T1000 (cell line): ENCODE data around the gene ZBTB17.

Experiments used
- DNase-seq: peaks from one replicate; lab custom pipeline; 2025; ENCODE audit warnings: mixed read lengths; lab: John Stamatoyannopoulos, UW

ZBTB17 gene

GRCh38 chr1:15947382-15948090, 28.4 kb downstream of the ZBTB17 start:
- DNase-seq, result no peak

DNA sequence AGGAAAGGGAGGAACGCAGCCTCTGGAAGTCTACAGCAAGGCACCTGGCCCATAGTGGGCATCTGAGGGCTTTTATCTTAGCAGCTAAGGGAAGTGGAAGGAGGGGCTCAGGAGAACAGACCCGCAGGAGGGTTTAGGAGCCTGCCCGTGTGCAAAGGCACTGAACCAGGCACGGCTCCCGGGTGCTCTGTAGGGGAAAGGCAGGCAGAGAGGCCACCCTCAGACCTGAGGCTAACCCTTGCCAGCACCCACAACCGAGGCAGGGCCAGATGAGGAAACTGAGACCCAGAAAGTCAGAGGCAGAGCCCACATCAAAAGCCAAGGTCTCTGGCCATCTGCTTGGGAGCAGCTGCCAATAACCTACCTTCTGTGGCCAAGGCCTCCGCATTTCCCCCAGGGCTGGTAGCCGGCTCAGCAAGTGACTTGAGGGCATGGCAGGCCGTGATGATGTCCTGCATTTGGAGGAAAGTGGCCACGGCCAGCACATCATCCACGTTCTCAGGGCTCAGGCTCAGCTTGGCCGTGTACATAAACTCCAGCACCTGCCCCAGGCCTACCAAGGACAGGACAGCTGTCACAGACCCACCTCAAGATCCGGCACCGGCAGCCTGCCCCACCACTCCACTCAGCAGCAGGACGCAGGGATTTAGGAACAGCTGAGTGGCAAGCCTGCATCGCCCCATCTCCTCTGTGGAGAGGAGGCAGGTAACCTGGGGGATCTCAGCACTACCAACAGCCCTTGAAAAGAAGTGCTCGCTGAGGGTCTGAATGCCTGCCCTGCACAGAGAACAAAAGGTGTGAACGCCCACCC, 29.1 kb downstream of the ZBTB17 start:
- DNase-seq, result no peak

DNA sequence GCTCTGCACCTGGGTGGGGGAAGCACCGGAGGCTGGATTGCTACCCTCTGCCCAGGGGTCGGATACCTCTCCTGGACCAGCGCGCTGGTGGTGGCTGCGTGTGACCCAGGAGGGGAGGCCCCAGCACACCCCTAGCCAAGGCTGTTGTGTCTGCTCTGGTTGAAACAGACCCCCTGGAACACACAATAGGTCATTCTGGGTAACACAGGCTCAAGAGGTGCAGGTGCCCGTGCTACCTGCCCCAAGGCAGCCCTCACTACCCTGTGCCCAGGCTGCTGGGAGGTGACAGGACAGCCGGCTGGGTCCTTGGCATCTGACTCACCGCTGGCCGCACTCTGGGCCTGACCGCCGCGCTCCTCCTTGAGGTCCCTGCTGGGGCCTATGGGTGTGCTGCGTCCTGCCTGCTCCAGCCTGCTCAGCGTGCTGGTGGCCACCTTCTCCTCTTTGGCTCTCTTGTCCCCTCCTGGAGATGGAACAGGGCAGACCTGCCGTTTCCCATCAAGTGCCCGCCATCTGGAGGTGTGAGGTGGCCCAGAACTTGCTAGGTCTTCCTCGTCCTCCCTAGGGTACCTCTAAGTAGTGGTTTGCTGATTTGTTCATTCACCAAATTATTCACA, 30.0 kb downstream of the ZBTB17 start:
- no peak for DNase-seq

DNA sequence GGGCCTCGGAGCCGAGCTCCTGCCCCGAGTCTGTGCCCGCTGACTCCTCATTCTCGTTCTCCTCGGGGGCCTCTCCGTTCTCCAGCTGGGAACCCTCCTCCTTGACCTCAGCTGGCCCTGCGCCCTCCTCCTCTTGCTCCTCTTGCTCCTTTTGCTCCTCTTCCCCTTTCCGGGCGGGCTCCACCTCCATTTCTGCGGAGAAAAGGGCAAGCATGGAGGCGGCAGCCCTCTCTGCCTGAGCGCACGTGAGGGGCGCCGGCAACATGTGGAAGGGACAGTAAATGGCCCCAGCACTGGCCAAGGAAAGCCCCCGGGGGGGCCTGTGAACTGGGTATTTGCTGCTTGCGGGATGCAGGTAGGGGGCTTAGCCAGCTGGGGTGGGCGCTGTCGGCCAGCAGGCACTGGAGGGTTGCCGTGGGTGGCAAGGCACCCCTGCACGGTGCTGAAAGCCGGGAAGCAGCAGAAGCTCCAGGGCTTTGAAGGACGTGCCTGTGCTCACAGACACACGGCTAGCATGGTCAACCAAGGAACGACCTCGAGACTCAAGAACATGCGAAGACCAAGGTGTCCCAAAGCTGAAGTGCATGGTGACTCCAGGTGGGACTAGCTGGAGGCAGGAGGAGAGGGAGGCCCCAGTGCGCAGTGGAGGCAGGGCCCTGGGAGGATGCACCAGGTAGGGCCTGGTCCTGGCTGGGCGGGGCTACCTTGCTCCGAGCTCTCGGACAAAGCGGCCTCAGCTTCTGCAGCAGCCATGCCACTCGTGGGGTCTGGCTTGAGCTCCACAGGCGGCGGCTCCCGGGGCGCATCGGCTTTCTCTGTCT, 30.7 kb downstream of the ZBTB17 start:
- DNase-seq, result no peak

DNA sequence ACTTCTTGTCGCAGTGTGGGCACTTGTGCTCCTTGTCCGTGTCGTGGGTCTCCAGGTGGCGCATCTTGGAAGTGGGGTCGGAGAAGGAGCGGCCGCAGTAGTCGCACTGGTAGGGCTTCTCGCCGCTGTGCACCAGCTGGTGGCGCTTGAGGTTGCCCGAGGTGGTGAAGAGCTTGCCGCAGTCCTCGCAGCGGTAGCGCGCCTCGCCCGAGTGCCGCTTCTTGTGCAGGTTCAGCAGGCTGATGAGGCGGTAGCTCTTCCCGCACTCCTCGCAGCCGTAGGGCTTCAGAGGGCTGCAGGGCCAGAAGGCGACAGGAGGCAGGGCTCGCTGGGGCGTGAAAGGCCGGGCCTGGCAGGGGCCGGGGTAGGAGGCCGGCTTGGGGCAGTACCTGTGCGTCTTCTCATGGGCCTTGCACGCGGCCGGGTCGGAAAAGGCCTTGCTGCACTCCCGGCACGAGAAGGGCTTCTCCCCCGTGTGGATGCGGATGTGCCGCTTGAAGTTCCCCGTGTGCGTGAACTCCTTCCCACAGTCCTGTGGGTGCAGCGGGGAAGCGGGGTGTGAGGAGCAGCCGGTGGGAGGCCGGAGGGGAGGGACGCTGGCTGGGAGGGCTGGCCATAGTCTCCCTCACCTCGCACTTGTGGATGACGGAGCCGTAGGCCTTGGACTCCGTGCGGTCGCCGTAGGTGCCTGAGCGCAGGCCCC, 31.4 kb downstream of the ZBTB17 start:
- DNase-seq, result no peak

DNA sequence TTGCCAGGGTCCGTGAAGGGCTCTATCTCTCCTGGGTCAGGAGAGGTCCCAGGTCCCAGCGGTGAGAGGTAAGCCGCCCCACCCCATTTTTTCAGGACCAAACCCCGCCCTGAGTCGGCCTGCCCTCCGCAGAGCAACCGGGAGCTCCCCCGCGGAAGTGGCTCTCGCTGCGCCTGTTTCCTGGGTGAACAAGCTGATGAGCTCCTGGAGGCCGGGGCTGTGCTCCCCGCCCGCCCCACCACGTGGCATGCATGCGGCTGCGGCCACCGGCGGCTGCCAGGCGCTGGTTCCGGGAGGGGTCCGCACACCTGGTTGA, 32.0 kb downstream of the ZBTB17 start:
- no peak for DNase-seq

- no peak for DNase-seq
Measured at GRCh38 chr1:15943328-15943991, 32.4 kb downstream of the ZBTB17 start.

GRCh38 chr1:15942661-15943327, 33.1 kb downstream of the ZBTB17 start:
- DNase-seq, result no peak

- DNase-seq, result no peak
Measured at GRCh38 chr1:15941899-15942660, 33.8 kb downstream of the ZBTB17 start.

DNA sequence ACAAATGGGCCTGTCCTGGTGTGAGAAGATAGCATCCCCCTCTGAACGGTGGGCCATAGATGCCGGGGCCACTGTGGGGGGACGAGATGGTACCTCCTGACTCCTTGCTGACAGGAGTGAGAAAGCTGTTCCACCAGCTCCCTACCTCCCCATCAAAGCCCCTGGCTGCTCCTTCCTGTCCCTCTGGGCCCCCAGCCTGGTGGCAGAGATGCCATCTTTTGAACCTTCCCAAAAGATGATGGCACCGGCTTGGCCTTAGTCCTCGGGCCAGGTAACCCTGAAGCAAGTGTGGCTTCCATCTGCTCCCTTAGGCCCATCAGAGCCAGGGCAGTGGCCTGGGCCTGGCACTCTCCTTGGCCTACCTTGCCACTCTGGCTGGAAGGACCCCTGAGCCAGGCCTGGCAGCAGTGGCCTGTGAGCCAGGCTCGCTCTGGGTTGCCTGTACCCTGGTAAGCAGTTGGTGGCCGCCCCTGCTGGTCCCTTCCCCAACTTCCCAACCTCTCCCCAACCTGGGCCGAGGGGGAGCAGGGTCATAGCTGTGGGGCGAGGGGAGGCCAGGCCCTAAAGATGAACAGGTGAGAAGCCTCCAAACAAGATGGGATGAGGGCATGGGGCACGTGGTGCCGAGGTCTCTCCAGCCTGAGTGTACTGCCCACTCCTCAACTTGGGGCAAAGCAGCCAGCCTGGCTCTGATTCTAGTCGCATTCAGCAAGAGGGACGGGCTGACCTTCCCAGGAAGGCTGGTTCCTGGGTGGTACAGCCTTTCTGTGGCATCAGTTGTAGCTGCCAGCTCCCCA, 34.7 kb downstream of the ZBTB17 start:
- DNase-seq, result no peak

GRCh38 chr1:15940110-15941043, 35.5 kb downstream of the ZBTB17 start:
- DNase-seq, result no peak

- DNase-seq, result no peak
Measured at GRCh38 chr1:15939181-15940109, 36.5 kb downstream of the ZBTB17 start.

DNA sequence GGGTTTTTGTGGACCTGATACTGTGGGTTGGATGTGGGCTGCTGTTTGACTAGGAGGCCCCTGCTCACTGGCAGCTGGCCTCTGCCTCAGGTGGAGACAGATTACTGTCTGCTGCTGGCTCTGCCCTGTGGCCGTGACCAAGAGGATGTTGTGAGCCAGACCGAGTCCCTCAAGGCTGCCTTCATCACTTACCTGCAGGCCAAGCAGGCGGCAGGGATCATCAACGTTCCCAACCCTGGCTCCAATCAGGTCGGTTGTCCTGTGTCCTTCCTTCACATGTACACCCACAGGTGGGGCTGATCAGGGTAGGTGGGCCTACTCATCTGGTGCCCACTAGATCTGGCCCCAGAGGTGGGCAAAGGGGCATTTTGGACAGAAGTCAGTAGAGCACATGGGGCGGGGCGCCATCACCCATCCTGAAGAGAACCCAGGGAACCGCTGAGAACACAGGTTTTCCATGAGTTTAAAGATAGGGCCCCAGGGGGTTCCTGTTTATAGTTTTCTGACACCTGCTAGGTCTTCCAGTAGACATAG, 37.2 kb downstream of the ZBTB17 start:
- DNase-seq, result no peak

GRCh38 chr1:15937706-15938168, 38.2 kb downstream of the ZBTB17 start:
- no peak for DNase-seq

DNA sequence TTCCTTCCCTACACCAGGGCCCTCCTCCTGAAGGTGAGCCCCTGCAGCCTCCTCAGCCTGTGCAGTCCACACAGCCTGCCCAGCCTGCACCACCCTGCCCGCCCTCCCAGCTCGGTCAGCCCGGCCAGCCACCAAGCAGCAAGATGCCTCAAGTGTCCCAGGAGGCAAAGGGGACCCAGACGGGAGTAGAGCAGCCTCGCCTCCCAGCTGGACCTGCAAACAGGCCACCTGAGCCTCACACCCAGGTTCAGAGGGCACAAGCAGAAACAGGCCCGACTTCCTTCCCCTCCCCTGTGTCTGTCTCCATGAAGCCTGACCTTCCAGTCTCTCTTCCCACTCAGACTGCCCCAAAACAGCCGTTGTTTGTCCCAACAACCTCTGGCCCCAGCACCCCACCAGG, 38.8 kb downstream of the ZBTB17 start:
- DNase-seq, result no peak

GRCh38 chr1:15936025-15936424, 39.9 kb downstream of the ZBTB17 start:
- no peak for DNase-seq
